Stimulated activated CD4-positive, alpha-beta T cell treated with anti-CD3 and anti-CD28 coated beads, Interleukin-12 subunit alpha, Interleukin-12 subunit beta, amount 100 ng/mL, for 4 hours (primary cell): ENCODE data around the gene TM7SF2.

Source experiments
- DNase-seq: peaks from one replicate; pipeline ENCODE4 v3.0.0-alpha.2; 2020

The TM7SF2 gene

DNA sequence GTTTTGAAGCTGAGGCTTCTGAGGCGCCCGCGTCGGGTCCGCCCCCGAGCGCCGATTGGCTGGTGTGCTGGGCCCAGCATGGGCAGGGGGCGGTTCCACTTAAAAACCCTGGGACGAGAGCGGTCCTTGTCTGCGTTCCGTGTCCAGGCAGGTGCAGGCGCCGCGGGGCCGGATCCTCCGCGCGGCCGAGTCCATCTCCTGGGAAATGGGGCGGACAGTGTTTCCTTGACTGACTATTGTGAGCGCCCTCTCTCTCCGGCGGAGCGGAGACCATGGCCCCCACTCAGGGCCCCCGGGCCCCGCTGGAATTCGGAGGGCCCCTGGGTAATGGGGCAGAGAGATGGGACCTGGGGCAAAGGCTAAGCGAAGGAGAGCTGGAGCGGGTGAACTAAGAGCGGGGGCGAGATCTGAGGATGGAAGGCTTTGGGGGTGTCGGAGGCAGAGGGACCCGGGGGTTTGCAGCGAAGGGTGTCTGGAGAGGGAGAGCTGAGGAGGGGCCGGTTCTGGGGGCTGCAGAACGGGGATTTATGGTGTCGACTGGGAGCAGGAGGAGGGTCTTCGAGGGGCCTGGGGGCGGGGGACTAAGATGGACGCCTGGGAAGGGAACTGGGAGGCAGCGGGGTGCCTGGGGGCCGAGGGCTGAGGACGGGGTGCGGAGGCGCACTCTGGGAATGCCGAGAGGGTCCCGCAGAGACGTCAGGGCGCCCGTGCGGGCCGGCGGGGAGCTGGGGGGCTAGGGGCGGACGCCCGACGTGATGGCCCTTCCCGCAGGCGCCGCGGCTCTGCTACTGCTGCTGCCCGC, at the start of gene TM7SF2:
TSS of gene TM7SF2 (plus strand) at position 129 of the 802 bp plus-strand sequence. CDS start at position 273, 144 bp downstream.
- peak; percentile 93 for DNase-seq

DNA sequence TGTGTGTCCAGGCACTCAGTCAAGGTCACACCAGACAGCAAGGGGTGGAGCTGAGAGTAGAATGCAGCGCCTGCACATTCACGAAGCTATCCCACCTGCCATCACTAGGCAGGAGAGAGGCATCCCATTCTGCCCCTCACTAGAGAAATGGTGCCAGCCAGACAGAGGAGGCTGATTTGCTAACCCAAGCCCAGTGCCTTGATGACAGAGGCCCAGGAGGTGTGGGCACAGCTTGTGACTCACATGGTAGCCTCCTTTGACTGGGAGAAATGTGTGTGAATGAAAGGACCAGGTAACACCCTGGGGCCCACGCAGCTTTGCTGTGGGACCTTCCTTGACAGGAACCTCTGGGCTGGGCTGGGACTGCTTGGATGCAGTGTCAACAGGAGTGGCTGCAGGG, 48.1 kb upstream of the TM7SF2 start:
- DNase-seq = no peak

DNA sequence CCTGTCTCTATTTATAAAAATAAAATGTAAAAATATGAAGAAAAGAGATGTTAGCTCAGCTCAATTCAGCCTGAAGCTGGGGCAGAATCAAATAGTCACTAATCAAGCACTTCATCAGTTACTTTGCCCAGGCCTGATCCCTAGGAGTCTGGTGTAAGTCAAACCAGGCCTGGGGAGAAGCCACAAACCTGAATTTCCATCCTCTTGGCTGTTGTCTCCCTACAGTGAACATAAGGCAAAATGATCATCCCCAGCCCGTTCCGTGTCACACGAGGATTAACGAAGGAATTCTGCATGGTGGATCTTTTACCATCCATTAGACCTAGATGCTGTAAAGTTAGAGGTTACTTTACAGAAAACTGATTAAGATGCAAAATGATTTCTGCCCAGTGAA, 46.8 kb upstream of the TM7SF2 start:
- DNase-seq = no peak

DNA sequence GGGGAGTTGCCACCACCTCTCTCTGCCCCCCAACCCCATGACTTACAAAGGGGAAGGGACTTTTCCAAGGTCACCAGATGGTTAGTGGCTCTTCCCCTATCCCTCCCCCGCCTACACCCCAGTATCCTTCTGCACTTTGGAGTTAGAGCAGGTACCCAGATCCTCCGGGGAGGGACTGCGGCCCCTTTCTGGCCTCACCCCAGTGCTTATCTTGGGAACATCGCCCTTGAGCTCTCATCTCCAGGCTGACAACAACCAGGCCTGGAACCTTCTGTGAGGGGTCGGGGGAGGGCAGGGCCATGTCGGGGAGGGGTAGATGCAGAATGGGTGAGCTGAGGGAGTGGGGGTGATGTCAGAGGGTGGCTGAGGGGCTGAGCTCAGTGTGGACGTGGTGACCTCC, 45.8 kb upstream of the TM7SF2 start:
- no peak for DNase-seq

DNA sequence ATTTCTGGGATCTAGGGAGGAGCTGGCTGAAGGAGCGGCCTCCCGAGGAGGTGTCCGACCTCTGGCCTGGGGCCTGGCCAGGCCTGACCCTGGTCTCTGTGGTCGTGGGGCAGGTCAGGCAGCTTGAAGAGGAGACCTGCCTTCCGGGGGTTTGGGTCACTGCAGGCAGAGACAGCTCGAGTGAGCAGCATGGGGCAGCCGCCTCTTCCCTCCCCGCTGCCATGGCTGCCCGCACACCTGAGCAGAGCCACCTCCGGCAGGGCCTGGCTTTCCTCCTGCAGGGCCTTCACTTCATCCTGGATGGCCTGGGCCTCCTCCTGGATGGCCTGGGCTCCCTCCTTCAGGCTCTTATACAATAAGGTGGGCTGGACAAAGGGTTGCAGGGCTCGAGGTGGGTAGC, 45.4 kb upstream of the TM7SF2 start:
- DNase-seq = no peak

DNA sequence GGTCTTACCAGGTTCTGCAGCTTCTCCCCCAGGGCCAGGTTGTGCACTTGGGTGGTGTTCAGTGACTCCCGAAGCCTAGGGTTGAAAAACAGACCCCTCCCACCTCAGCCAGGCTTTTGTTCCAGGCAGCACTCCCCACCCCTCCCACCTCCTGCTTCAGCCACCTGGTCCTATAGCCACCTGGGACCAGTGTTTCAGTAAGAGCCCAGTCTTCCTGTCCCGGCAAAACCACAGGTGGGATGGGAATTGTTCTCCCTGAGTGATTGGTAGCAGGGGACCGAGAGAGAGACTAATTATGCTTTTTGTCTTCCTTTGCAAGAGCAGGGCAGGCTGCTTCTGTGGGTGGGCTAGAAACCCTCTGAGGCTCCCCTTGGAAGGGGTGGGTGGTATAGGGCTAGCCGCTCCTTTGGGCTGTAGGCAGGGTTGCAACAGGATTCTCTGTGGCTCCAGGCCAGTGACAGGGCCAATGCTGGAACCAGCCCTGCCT, 44.8 kb upstream of the TM7SF2 start:
- DNase-seq = no peak

DNA sequence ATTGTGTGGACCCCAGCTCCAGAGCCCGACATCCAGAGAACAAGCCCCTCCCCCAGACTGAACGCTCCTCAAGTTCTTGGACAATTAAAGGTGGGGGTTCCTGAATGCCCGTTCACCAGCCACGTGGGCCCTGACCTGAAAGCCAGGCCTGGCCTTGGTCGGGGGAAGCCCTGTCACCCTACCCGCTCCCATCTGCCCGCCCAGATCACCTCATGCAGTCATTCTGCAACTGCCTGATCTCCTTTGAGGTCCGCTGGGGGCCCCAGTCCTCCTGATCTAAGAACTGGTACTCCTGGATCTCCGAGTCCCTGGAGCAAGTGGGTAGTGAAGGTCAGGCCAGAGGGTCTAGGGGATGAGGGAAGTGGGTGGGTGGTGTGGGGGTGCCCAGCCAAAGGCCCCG, 44.2 kb upstream of the TM7SF2 start:
- DNase-seq = no peak

DNA sequence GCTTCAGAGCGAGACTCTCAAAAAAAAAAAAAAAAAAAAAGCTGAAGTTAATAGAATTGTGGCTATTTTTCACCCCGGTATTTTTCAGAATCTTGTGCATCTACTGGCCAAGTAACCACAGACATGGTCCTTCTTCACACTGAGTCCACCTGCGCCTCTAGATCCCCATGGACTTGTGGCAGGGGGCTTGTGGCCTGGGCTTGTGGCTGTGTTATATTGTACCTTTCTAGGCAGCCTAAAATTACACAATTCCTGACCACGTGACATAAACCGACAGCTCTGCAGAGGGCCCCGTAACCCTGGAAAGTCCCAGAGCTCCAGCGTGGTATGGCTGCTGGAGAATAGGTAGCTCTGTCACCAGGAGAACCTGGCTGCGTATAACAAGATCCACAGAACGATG, 42.5 kb upstream of the TM7SF2 start:
- DNase-seq = no peak

DNA sequence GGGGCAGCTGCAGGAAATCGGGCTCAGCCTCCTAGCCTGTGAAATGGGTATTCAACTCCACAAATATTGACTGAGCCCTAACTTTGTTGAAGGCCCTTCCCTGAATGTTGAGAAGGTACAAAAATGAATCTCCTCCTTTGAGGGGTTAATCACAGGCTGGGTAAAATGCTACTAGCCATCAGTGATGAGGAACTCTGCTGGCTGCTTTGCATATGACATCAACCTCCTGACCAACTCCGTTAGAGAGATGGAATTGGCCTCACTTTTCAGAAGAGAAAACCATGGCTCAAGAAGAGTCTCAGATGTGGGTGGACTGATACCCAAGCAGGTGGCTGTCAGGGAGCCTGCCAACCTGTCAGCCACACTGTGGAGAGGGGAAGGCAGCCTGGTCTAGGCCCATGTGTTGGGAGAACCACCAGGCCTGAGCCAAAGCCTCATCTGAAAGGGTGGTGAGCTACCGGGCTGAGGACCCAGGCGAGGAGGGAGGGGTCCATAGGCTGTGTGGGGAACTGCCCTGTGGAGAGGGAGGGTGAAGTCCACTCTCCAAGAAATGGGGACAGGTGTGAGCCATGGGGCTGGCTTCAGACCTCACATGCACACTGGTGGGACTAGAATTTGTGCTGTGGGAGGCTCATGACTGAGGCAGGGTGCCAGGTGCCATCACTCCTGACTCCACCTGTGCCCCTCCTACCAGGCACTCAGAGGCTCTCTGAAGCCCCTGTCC, 39.6 kb upstream of the TM7SF2 start:
- DNase-seq = no peak

DNA sequence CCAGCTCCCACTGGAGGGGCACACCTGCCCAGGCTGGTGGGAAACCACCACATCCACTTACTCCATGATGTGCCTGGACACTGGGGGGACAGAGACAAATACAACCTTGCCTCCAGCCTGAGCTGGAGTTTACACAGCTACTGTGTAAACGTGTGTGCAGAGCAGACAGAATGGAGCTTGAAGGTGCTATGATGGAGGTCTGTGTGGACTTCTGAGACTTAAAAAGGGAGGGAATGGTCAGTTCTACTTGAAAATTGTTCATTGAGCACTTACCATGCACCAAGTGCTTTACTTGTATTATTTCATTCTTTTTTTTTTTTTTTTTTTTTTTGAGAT, 39.1 kb upstream of the TM7SF2 start:
- DNase-seq = no peak

DNA sequence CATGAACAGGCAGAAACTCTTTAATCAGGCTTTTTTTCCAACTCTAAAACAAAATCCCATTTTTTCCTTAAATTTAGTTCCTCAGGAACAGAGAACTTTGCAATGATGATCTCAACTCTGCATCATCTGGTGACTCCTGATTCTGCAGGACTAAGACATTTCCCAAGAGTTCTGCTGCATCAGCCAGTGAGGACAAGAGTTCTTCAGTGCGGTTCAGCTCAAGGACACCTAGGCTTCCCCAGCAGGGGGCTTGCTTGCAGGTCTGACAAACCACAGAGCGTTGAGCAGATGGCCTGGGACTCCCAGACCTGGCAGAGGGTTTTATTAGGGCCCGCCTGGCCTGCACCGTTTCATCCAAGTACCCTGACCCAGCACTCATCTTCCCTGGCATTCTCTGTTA, 34.2 kb upstream of the TM7SF2 start:
- no peak for DNase-seq

DNA sequence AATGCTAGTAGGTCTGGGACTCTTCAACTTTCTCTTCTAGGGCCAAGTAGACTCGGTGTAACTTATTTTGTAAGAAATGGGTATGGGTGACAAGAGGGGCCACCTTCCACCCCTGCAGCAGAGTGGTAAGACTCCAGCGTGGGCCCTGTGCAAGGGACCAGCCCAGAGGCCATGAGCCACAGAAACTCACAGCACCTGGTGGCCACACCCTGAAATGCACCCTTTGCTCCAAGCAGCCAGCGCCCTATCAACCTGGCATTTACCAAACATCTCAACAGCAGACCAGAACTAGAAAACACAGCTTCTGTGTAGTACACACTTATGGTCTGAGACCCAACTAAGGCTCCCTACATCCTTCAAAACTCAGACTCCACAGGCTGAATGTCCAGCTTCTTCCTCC, 33.5 kb upstream of the TM7SF2 start:
- peak; percentile 66 for DNase-seq

DNA sequence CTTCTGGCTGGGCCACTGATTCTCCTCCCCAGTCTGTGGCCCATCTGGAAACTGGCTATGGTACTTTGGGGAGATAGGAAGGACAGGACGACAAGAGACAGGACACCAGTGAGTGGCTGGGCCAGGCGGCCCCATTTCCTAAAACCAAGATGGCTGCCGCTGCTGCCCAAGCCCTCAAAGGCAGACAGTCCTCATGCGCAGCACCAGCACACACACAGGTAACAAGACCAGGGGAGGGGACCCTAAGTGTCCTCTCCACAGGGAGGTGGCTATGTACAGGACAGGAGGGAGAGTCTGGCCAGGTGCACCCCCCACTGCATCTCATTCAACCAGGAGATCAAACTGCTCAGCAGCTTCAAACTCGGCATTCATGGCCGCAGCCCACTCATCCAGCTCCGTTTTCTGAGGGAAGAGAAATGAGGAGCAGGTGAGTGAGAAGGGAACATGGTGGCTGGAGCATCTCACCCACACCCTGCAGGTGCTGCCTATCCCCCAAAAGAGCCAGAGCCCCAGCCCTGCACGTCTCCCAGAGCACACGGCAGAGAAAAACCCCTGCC, 32.8 kb upstream of the TM7SF2 start:
- no peak for DNase-seq

DNA sequence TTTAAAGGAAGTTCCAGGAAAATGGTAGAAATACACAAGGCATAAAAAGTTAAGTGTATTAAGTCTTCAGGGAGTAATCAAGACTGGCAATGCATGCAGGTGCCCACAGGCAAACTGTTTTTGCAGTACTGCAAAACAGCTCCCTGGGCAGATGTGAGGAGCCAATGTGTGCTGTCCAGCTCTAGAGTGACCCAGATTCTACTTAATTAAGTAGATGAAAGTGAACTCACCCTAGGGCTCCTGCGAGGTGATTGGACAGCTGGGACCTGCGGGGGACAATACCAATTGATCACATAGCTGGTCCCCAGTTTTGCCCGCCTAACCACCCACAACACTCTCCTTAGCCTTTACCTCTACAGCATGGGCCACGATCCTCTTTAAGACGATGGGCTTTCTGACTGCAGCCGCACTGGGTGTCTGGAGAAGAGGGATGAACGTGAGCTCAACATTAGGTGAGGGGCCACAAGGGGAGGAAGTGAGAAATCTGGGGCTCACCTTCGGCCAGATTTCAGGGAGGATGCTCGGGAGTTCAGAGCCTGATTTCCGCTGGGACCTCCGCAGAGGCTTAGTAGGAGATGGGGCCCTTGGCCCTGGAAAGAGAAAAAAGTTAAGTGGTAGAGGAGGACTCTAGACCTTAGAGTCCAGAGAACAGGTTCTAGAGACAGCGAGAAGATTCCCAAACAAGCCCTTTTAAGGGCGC, 28.4 kb upstream of the TM7SF2 start:
- no peak for DNase-seq

DNA sequence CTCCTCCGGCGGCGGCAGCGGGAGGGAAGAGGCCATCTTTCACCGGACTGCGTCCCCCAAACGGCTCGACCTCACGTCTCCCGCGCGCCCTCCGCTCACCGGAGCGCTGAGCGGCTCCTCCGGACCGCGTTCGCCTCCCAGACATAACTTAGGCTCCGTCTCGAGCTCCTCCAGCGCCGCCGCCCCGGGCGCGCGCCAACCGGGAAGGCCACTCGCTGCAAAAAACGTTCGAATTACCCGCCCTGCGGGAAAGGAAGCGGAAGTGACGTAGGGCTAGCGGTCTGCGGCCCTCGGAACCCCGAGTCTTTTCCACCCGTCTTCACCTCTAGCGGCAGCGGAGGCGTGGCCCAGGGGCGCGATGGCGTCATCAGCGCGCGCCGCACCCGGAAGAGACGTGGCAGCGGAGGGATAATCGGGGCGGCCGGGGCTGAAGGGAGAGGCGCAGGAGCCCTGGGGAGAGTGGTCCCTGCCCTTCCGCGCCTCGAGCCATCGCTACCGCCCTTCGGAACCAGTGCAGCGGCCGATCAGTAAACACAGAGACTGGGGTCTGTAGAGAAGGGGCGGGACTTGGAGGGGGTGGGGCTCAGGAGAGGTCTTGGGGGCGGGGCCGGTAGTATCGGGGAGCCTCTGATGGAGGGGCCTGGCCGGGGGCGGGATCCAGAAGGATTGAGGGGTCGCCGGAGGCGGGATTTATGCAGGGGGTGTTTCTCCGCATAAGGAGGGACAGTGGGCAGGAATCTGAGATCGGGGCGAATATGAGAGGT, 27.7 kb upstream of the TM7SF2 start, which contains the start of the genes CDCA5 and ZFPL1:
TSS of gene CDCA5 (minus strand) at position 207 of the 764 bp plus-strand sequence. CDS start at position 145, 62 bp downstream.
TSS of gene ZFPL1 (plus strand) at position 389 of the 764 bp plus-strand sequence. CDS start 477 bp downstream, outside the sequence.
- DNase-seq = peak; percentile 92

DNA sequence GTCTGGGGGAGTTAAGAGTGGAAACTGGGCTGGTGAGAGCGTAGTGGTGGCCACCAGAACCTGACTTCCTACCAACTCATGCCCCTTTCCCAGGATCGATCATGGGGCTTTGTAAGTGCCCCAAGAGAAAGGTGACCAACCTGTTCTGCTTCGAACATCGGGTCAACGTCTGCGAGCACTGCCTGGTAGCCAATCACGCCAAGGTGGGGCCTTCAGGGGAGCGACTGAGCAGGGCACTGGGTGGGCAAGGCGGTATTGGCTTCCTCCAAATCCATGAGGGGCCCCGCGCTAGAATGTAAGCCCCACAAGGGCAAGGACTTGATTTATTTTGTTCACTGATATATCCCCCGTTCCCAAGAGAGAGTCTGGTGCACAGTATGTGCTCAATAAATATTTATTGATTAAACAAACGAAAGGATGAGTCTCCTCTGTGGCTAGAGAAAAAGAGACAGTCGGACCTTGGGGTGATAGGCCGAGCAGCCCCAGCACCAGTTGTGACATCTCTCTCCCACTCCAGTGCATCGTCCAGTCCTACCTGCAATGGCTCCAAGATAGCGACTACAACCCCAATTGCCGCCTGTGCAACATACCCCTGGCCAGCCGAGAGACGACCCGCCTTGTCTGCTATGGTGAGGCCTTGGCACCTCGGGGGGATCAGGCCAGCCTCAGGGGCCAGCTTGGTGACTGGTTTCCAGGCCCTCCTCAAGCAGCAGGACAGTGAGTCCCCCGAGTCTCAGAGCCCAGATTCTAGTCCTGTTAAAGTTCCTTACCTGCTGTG, 26.9 kb upstream of the TM7SF2 start:
- DNase-seq = no peak

DNA sequence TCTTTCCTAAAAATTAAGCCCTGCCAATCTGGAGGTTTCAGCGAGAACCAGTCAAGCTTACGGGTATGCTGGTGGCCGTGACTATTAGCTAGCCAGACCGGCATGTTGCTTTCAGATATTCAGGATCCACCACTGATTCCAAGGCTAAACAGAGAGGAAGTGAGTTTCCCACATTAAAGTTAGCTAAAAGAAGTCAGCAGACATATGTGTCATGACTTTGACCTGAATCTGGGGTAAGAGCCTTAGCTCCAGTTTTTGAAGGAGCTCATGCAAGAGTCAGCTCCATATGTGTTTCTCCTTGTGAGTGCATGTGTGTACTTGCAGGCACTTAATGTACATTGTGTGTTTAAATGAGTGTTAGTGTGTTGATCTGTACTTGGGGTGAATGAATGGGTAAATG, 26.2 kb upstream of the TM7SF2 start:
- no peak for DNase-seq

DNA sequence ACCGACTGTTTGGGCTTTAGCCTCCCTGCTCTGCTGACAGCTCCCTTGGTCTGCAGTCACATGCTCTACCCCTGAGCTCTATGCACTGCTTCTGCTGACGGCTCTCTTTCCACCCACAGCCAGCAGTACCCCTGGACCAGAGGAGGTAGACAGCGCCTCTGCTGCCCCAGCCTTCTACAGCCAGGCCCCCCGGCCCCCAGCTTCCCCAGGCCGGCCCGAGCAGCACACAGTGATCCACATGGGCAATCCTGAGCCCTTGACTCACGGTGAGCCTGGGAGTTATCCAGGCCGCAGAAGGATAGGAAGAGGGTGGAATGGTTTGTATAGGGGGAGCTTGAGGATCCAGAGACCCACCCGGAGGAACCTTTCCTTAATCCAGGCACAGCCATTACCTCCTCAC, 24.9 kb upstream of the TM7SF2 start:
- no peak for DNase-seq

DNA sequence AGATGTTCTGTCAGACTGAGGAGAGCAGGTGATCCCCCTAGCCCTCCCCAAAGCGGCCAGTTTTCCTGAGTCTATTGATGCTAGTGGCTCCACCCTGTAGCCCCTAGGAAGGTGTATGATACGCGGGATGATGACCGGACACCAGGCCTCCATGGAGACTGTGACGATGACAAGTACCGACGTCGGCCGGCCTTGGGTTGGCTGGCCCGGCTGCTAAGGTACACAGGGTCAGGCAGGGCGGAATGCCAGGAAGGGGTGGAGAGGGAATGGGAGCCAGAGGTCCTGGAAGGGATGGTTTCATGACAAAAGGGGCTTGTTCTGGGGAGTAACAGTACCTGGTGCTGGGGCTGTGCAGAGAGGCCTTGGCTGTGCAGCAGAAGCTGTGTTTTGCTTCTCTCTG, 24.5 kb upstream of the TM7SF2 start:
- no peak for DNase-seq

DNA sequence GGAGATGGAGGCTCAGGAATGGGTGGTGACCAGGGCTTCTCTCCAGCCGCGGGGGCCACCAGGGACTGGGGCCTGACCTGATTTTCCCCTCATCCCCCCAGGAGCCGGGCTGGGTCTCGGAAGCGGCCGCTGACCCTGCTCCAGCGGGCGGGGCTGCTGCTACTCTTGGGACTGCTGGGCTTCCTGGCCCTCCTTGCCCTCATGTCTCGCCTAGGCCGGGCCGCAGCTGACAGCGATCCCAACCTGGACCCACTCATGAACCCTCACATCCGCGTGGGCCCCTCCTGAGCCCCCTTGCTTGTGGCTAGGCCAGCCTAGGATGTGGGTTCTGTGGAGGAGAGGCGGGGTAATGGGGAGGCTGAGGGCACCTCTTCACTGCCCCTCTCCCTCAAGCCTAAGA, 23.8 kb upstream of the TM7SF2 start:
- no peak for DNase-seq

DNA sequence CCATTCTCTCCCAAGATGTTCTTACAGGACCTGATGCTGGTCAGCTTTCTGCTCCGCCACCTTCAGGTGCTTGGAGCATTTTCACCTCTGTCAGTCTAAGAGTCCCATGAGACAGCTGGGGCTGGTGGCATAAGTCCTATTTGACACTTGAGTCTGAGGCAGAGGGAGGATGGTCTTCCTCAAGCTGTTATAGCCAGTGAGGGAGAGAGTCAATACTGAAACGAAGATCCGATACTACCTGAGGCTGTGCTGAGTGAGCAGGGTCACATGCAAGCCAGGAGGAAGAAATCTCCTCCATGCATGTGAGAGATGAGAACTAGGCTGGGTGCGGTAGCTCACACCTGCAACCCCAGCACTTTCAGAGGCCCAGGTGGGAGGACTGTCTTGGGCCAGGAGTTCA, 22.1 kb upstream of the TM7SF2 start:
- no peak for DNase-seq

DNA sequence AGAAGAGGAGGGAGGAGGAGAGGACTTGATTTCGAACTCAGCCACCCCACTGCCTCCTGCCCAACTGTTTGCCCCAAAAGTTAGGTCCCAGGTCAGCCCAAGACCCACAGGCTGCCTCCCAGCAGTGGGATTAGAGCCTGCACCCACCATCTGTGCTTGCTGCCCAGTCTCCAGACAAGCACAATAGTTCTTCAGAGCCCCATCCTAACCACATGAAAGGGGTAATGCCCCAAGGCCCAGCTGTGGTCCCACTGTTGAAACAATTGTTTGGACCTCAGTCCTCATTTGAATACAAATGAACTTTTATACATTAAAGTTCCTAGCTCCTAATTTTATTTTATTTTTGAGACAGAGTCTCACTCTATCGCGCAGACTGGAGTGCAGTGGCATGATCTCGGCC, 21.0 kb upstream of the TM7SF2 start:
- DNase-seq = no peak
